ENCODE results near the gene SUPT16H. TPM values are rescaled to one million over a fixed set of nuclear protein-coding genes. Genes with fewer than 3 reads are reported as not detected.

The SUPT16H gene
- total RNA-seq, 4 donors from 2014 or later, result 54.8 to 73.7 (median 57.7) TPM

DNA sequence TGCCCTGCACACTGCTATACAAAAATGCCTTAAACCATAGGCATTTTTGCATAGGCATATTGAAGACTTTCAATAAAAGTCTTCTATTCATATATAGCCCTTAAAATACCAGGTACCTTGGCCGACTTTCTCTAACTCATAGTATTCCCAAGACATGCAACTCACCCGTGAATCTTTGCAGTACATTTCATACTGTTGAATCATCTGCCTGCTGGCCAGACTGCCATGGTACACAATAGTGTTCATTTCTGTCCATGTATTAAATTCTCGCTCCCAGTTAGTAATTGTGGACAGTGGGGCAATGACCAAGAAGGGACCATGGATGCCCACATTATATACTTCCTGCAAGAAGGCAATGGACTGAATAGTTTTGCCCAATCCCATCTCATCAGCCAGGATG, 24.3 kb upstream of the SUPT16H start:
- TF ChIP-seq, protein P1, sequence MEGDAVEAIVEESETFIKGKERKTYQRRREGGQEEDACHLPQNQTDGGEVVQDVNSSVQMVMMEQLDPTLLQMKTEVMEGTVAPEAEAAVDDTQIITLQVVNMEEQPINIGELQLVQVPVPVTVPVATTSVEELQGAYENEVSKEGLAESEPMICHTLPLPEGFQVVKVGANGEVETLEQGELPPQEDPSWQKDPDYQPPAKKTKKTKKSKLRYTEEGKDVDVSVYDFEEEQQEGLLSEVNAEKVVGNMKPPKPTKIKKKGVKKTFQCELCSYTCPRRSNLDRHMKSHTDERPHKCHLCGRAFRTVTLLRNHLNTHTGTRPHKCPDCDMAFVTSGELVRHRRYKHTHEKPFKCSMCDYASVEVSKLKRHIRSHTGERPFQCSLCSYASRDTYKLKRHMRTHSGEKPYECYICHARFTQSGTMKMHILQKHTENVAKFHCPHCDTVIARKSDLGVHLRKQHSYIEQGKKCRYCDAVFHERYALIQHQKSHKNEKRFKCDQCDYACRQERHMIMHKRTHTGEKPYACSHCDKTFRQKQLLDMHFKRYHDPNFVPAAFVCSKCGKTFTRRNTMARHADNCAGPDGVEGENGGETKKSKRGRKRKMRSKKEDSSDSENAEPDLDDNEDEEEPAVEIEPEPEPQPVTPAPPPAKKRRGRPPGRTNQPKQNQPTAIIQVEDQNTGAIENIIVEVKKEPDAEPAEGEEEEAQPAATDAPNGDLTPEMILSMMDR (IDR thresholded peaks at IDR 0.05; ENCODE audit: low read depth), result no peak

DNA sequence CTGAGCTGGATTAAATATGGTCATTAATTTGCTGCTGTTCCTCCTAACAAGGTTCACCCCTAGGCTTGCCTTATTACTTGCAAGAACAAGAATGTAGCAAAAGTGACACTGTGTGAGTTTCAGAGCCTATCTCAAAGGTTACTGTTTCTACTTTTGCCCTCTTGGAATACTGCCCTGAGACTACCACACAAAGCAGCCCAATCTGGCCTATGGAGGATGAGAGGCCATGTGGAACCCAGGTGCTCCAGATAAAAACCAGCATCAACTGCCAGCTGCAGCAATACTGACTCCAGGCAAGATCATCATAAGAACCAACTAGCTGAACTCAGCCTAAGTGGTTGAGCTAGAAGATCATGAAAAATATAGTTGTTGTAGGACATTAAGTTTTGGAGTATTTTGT, 22.4 kb upstream of the SUPT16H start:
- TF ChIP-seq, protein P1 (IDR thresholded peaks at IDR 0.05; ENCODE audit: low read depth), result no peak

DNA sequence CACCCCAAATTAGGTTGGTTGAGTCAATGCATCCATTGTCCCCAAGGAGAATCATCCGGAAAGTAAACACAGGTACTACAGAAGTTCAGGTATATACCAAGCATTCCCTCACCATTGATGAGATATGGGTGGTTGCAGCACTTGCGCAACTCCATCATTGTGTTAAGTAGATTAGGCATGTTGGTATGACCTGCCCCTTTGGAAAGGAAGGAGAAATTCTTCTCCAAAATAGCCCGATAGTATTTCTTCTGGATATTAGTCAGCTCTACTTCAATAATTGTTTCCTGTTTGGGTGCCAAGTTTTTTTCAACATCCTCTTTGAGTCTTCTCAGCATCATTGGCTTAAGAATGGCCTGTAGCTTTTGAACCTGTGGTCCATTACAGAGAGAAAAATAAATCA, 21.3 kb upstream of the SUPT16H start:
- TF ChIP-seq, protein P1 (IDR thresholded peaks at IDR 0.05; ENCODE audit: low read depth), result no peak

DNA sequence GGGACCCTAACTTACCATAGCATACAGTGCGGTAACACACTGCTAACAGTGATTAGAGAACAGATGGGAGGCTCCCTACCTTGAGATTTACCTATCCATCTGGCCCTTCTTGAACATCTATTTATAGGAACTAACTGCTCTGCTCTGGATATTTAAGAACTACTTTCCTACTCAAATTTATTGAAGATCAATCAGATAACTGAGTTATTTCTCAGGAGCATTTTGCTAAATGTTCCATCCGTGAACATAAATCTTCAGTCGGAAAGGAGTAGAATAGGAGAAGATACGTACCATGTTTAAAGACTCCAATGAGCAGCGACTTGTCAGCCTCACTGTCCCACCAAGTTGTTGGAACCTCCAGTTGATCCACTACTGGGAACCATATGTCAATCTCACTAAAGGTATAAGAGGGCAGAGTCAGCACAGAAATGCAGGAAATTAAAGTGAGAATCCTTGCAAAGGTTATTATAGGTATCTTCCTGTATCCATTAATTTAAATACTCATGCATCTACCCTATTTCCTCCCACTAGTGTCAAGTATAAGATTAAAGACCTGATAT, 15.6 kb upstream of the SUPT16H start:
- TF ChIP-seq, protein P1 (IDR thresholded peaks at IDR 0.05; ENCODE audit: low read depth), result no peak

DNA sequence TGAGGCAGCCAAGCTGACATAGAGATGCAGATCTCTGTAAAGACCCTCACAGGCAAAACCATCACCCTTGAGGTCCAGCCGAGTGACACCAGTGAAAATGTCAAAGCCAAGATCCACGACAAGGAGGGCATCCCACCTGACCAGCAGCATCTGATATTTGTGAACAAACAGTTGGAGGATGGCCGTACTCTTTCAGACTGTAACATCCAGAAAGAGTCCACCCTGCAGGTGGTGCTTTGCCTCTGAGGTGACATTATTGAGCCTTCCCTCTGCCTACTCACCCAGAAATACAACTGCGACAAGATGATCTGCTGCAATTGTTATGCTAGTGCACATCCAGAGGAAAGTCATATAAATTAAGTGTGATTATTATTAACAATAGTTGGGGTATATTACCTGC, 15.1 kb upstream of the SUPT16H start:
- TF ChIP-seq, protein P1 (IDR thresholded peaks at IDR 0.05; ENCODE audit: low read depth), result no peak

DNA sequence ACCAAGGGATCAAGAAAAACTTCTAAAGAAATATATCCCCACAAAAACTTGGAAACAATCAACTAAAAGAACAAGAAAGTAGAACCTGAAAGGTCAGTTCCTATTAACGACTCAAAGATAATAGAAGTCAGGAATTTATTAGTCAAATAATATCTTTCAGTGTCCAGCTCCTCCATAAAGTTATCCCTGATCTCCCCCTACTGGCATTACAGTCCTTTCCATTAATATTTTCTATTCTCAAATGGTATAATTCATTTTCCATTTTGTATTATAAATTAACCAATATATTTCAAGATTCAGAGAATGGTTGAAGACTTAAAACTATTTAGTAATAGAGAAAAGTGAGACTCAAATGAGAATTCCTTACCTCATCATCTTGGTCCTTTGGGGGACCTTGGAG, 11.6 kb upstream of the SUPT16H start:
- TF ChIP-seq, protein P1 (IDR thresholded peaks at IDR 0.05; ENCODE audit: low read depth), result no peak

DNA sequence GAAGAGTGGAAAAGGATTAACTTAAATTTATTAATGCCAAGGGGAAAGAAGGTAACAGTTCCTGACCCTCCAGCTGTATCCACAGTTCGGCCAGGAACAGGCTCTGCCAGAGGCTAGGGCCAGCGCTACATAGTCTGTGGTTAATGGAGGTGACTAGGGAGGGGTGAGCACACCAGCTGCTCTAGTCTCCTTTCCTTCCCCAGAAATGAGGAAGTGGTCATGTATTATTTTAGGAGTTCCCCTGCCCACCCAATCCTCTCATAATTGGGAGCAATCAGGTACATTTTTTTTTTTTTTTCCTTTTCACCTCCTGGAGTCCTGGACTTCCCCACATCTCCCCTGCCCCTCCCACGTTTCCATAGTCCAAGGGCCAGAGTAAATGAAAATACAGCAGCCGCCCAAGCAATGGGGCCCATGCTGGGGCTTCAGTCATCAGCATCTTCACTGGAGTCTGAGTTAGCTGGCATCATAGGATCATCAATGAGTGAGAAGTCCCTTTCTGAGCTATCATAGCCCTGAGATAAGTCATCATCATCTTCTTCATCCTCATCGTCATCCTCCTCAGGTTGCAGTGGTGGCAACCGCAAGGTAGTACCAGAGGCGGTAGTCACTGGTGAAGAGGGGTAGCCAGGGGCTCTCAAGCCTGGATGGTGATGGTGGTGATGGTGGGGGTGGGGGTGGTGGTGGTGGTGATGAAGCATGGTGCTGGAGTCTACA, 1.5 kb upstream of the SUPT16H start:
- TF ChIP-seq, protein P1 (IDR thresholded peaks at IDR 0.05; ENCODE audit: low read depth), result no peak

Data from subcutaneous adipose tissue (tissue), 4 donors.